ENCODE data around the gene MCIDAS. TPM values are rescaled to one million over a fixed set of nuclear protein-coding genes. Genes with fewer than 3 reads are reported as not detected.

Gene MCIDAS
- total RNA-seq, 4 donors from 2014 or later = not detected

DNA sequence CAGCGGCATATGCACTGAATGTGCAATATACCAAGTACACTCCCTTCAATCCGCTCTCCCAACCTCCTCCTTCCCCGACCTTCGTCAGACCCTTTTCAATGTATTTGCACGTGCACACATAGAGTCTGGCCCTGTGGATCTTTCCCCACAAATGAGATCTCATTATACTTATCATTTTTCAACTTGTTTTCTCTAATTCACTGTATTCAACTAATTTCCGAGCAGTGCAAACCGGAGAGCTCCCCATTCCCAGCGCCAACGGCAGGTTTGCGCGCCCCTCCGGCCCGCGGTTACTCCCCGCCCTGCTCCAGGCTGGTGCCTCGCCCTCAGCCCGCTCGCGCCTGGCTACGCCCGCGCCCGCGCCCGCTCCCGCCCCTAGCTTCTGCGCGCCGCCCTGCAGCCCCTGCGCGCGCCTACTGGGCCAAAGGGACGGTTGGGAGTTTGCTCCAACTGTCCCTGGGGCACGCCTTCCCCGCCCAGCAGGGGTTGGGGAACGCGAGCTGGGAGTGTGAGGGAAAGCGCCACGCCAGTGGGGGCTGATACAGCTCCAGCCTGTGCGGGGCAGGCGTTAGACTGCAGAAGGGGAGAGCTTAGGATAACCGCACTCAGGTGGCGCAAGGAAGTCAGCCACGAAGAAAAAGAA, 50.8 kb downstream of the MCIDAS start:
- Histone ChIP-seq H3K27ac (no peak overlapping the region), H3K4me1 (peaks cover 2 to 34% (median 20%) of the 10 kb centered on the region in 3 donors), H3K9me3 (no peaks in the 10 kb centered on the region), H3K36me3 (no peaks in the 10 kb centered on the region), H3K4me3 (peak overlapping the region in 1 of 2 donors; percentile 35), H3K27me3 (peaks cover 94% of the 10 kb centered on the region)
- TF ChIP-seq, protein P1, sequence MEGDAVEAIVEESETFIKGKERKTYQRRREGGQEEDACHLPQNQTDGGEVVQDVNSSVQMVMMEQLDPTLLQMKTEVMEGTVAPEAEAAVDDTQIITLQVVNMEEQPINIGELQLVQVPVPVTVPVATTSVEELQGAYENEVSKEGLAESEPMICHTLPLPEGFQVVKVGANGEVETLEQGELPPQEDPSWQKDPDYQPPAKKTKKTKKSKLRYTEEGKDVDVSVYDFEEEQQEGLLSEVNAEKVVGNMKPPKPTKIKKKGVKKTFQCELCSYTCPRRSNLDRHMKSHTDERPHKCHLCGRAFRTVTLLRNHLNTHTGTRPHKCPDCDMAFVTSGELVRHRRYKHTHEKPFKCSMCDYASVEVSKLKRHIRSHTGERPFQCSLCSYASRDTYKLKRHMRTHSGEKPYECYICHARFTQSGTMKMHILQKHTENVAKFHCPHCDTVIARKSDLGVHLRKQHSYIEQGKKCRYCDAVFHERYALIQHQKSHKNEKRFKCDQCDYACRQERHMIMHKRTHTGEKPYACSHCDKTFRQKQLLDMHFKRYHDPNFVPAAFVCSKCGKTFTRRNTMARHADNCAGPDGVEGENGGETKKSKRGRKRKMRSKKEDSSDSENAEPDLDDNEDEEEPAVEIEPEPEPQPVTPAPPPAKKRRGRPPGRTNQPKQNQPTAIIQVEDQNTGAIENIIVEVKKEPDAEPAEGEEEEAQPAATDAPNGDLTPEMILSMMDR (IDR thresholded peaks at IDR 0.05) = peak in 1 of 4 experiments; percentile 54
- TF ChIP-seq POLR2AphosphoS5 (IDR thresholded peaks at IDR 0.05) = no peak
- 3 to 5% methylated on average over 19 to 27 of the region's 44 CpGs for WGBS, 2 donors (ENCODE audit: low coverage in 1 of 2)
- no peak for ATAC-seq

DNA sequence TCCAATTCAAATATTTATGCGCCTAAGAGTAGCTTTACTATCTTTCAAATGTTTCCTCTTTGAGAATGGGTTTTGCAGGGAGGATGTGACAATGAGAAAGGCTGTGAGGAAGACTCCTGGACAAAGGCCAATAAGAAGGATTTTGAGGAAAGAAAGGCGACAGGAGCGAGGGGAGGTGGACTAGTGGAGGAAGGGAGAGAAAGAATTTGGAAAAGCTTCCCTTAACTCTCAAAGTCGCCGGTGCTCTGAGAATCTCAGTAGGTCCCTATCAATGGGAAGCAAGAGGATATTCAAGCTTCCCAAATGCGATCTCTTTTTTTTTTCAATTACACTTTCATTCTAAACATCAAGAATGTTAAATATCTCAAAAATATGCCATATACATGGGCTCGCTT, 51.3 kb downstream of the MCIDAS start:
- no peaks in the 10 kb centered on the region for H3K9me3 ChIP-seq
- H3K36me3 ChIP-seq = no peaks in the 10 kb centered on the region
- peaks cover 2 to 34% (median 20%) of the 10 kb centered on the region in 3 donors for H3K4me1 ChIP-seq
- H3K27ac ChIP-seq = no peak overlapping the region
- WGBS, 2 donors (ENCODE audit: low coverage in 1 of 2) = 10 to 13% methylated on average over 7 of the region's 7 CpGs
- TF ChIP-seq POLR2A (IDR thresholded peaks at IDR 0.05) (no peak), POLR2AphosphoS5 (IDR thresholded peaks at IDR 0.05) (no peak), EP300 (IDR thresholded peaks at IDR 0.05) (no peak)
- TF ChIP-seq, protein P1 (IDR thresholded peaks at IDR 0.05) = no peak
- H3K4me3 ChIP-seq = no peak overlapping the region
- ATAC-seq = no peak
- H3K27me3 ChIP-seq = peaks cover 95% of the 10 kb centered on the region

DNA sequence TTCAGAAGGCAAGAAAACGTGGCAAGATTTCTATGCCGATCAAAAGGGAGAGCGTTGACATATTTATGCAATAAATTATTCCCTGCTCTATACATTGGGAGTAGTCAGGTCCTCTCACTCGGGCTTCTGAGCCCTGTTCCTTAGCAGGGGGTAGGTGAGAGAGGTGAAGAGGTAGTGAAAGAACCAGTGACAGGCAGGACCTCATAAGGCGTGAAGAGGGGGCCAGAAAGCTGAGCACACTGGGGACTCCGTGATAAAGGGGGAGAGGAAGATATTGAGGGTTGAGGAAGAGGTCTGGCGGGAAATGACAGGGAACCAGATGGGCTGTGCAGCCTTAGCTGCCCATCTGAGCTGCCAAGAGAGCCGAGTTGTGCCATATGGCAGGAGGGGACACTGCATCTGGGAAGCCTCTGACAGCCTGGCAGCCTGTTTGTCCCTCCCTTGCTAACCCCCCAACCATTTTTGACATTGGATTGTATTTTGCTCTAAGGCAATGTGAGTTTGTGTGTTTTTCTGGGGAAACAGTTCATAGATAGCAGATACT, 53.4 kb downstream of the MCIDAS start:
- no peak for TF ChIP-seq POLR2AphosphoS5 (IDR thresholded peaks at IDR 0.05)
- TF ChIP-seq POLR2A (IDR thresholded peaks at IDR 0.05) = no peak
- no peak for TF ChIP-seq EP300 (IDR thresholded peaks at IDR 0.05)
- TF ChIP-seq, protein P1 (IDR thresholded peaks at IDR 0.05) = no peak
- Histone ChIP-seq H3K4me3 (peak overlapping the region; percentile 36 to 48), H3K9me3 (no peaks in the 10 kb centered on the region), H3K27ac (no peak overlapping the region), H3K36me3 (no peaks in the 10 kb centered on the region), H3K27me3 (peaks cover 83% of the 10 kb centered on the region), H3K4me1 (peaks cover 2 to 34% (median 20%) of the 10 kb centered on the region in 3 donors)
- 16 to 23% methylated on average over 3 to 8 of the region's 8 CpGs for WGBS, 2 donors (ENCODE audit: low coverage in 1 of 2)
- ATAC-seq = no peak

DNA sequence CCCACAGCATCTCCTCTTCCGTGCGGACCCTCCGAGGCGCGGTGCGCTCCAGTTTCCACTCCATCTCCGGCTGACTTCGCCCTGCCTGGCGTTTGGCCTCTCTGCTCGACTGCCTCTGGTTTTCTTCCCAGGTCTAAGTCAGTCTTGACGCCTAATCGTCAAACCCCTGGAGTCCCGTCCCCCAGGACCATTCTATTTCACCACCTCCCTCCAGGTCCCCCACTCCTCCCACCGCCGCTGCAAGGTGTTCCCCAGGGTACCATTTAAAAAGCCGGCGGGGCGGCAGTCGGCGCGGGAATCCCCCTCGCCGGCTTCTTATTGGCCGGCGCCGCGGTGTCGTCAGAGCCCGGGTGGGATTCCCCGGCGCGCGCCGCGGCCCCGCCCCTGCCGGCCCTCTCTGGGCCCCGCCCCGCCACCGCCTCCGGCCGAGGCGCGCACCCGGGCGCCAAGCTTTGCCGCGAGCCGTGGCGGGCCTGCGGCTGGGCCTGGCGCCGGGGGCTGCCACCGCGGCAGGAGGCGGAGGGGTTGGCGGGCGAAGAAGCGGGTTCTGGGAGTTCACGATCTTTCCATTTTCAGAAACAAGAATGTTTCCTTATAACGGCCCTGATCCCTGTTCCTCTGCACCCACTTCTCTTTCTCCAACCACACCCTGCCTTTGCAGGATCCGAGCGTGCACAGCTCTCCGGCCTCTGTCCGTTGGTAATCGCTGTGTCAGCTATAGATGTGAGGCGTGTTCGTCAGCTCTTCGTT, 54.0 kb downstream of the MCIDAS start, which contains the start of gene CDC20B:
Gene CDC20B (minus strand): TSS at position 241 of the 750 bp plus-strand sequence. CDS start 177 bp downstream, at position 64.
- H3K9me3 ChIP-seq = no peaks in the 10 kb centered on the region
- WGBS, 2 donors (ENCODE audit: low coverage in 1 of 2) = 2 to 4% methylated on average over 14 to 23 of the region's 69 CpGs
- TF ChIP-seq, protein P1 (IDR thresholded peaks at IDR 0.05) = no peak
- TF ChIP-seq POLR2A (IDR thresholded peaks at IDR 0.05) = no peak
- no peak for TF ChIP-seq EP300 (IDR thresholded peaks at IDR 0.05)
- no peak for TF ChIP-seq POLR2AphosphoS5 (IDR thresholded peaks at IDR 0.05)
- peaks cover 2 to 34% (median 20%) of the 10 kb centered on the region in 3 donors for H3K4me1 ChIP-seq
- ATAC-seq = peak; percentile 91
- H3K36me3 ChIP-seq = no peaks in the 10 kb centered on the region
- H3K27me3 ChIP-seq = peaks cover 77% of the 10 kb centered on the region
- H3K27ac ChIP-seq = no peak within 1 kb of the TSS
- H3K4me3 ChIP-seq = peak within 1 kb of the TSS; percentile 36 to 48
